ENCODE data around the gene THUMPD1.
"Not testable (repeated sequence)": the region's sequence is repeated elsewhere in the genome, so short reads cannot be mapped to it uniquely, and the experiment has no call there.

The THUMPD1 gene

GRCh38 chr16:20695024-20695423 lies 46.6 kb downstream of the THUMPD1 start:
- DNase-seq (ENCODE audit: low spot score) = no peak

GRCh38 chr16:20694096-20694495 lies 47.5 kb downstream of the THUMPD1 start:
- not testable (repeated sequence) for DNase-seq (ENCODE audit: low spot score)

GRCh38 chr16:20689668-20690067 lies 52.0 kb downstream of the THUMPD1 start:
- no peak for DNase-seq (ENCODE audit: low spot score)

GRCh38 chr16:20683812-20684211 lies 57.8 kb downstream of the THUMPD1 start:
- no peak for DNase-seq (ENCODE audit: low spot score)

Data from D341Med (cell line).